Pancreas (tissue), 10 donors: ENCODE results near the gene CD3G. TPM values are rescaled to one million over a fixed set of nuclear protein-coding genes. Genes with fewer than 3 reads are reported as not detected.
A peak's percentile ranks its signal among the peaks of the same experiment; 100 is the strongest.

Experiments
- ATAC-seq, 4 donors: fragments of 200-7000 bp; cut with Tn5 transposase; one replicate each; pipeline versions ENCODE4 v1.8.0 to v1.9.1; 2020; ENCODE audit warnings: mild to moderate bottlenecking in 4 of 4, moderate library complexity in 4 of 4
- DNase-seq, 6 donors: peaks; one replicate each; pipeline ENCODE4 v3.0.0-alpha.2; 2020
- FAIRE-seq: peaks from 2 replicates; lab custom pipeline; 2012; peaks lifted over from hg19 to GRCh38; lab: Jason Lieb, UNC
- H3K27ac ChIP-seq, 4 donors: fragments of 200-600 bp; sonication (generic); 1 replicate in 3 of 4; 2 replicates in 1 of 4; pipeline versions ENCODE4 v1.5.0 to v1.8.0; 2020
- H3K27me3 ChIP-seq, 4 donors: fragments of 200-600 bp; one replicate each; pipeline ENCODE4 v1.8.0; 2021
- H3K36me3 ChIP-seq, 3 donors: fragments of 200-600 bp; sonication (generic) in 1 of 3; one replicate each; pipeline versions ENCODE4 v1.5.0 to v1.8.0; 2020 to 2021
- H3K4me1 ChIP-seq, 3 donors: fragments of 200-600 bp; one replicate each; pipeline ENCODE4 v1.8.0; 2021
- H3K4me3 ChIP-seq, 4 donors: fragments of 200-600 bp; sonication (generic) in 2 of 4; one replicate each; pipeline versions ENCODE4 v1.5.0 to v1.8.0; 2020 to 2021
- H3K9me3 ChIP-seq, 4 donors: fragments of 200-600 bp; one replicate each; pipeline ENCODE4 v1.8.0; 2021
- CTCF ChIP-seq, 4 donors: fragments of 200-600 bp; sonication (generic) in 3 of 4; IDR thresholded peaks; one replicate each; pipeline versions ENCODE4 v1.5.0 to v1.8.0; 2021; ENCODE audit warnings: antibody characterized with exemption in 4 of 4
- WGBS, 2 donors: extraction: QIAGEN DNeasy Blood & Tissue Kit; methylation state at CpG; one replicate each; pipeline ENCODE4 v1.1.7; 2013; 5-methylcytosine and 5-hydroxymethylcytosine counted together
- intact Hi-C, 3 donors: fragments of 100-400 bp; cut with DNase I; formaldehyde crosslinking; loops; one replicate each; pipeline versions ENCODE4 v1.11.1 to v1.14.2; 2022
- polyA plus RNA-seq, 2 donors: library from polyadenylated mRNA; stranded (reverse); fragments of 200-250 nt; gene quantifications; one replicate each; pipeline ENCODE4 v1.2.3, GENCODE V29; 2013
- total RNA-seq, 6 donors: library from RNA; stranded (reverse); fragmentation: NEBNext Ultra II Directional in 4 of 6; extraction: Animal tissue kit (Norgen Biotek cat#: 25700) in 4 of 6; gene quantifications; one replicate each; pipeline versions ENCODE4 v1.2.1 to v1.2.4, GENCODE V29; 2021 to 2023
- donor health status: healthy with polysubstance abuse.
- donor health status: DM: no; HTN: no; CAD: no; lungs with moderate emphysema.
- donor health status: DM: no; HTN: no; CAD: no.
- donor health status: control.
- donor health status: control.
- donor health status: Bipolar disorder and iron deficiency.
- donor health status: DM: yes; HTN: yes; CAD: no.
- donor health status: DM: no; HTN: no; CAD: no.
- donor health status: DM: no; HTN: no; CAD: no.
- donor health status: DM: yes; HTN: yes; CAD: no.

Gene CD3G
- total RNA-seq, result under 1 TPM; 0.08 to 0.92 (median 0.52) TPM
- polyA plus RNA-seq, result under 1 TPM in 1 of 2 donors, not detected in 1; 0.04 TPM

DNA sequence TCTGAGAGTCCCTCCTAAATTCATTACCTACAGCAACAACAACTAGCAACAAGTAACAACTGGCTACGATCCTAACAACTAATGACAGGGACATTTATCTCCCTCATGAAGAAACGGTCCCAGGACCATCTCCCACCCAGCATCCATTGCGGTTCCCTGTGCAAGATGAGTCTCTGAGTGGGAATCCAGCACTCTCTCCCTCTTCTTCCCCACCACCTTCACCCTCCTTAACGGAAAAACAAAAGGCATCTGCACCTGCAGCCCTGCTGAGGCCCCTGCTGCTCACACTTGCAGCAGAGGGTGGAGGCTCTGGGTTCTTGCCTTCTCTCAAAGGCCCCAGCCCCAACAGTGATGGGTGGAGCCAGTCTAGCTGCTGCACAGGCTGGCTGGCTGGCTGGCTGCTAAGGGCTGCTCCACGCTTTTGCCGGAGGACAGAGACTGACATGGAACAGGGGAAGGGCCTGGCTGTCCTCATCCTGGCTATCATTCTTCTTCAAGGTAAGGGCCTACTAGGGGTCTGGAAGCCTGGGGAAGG is at the start of gene CD3G:
TSS of gene CD3G (plus strand) at position 364 of the 535 bp plus-strand sequence. CDS start at position 444, 80 bp downstream.
- Histone ChIP-seq H3K36me3 (no peaks in the 10 kb centered on the region), H3K9me3 (no peaks in the 10 kb centered on the region), H3K27me3 (no peaks in the 10 kb centered on the region), H3K4me3 (no peak within 1 kb of the TSS), H3K4me1 (no peaks in the 10 kb centered on the region), H3K27ac (no peak within 1 kb of the TSS)
- TF ChIP-seq CTCF (IDR thresholded peaks at IDR 0.05), result no peak
- FAIRE-seq (no peak), ATAC-seq (no peak), DNase-seq (no peak)
- 73 to 78% methylated on average over 6 of the region's 6 CpGs for WGBS, 2 donors
- intact Hi-C loops, result no loop called here

GRCh38 chr11:118295199-118295598 is 48.9 kb upstream of the CD3G start:
- H3K4me1 ChIP-seq, result no peaks in the 10 kb centered on the region
- 71 to 73% methylated on average over 5 of the region's 5 CpGs for WGBS, 2 donors
- H3K36me3 ChIP-seq, result no peaks in the 10 kb centered on the region
- H3K27me3 ChIP-seq, result peaks cover 0 to 7% (median 0%) of the 10 kb centered on the region in 4 donors
- intact Hi-C loops, result loop anchor here in 1 of 3 donors (10.0 kb wide), 1 partner anchor 190 kb away; no protein-coding TSS in a partner anchor
- H3K27ac ChIP-seq, result no peak overlapping the region
- H3K4me3 ChIP-seq, result no peak overlapping the region
- ATAC-seq, result no peak
- no peaks in the 10 kb centered on the region for H3K9me3 ChIP-seq
- no peak for DNase-seq
- no peak for FAIRE-seq
- no peak for TF ChIP-seq CTCF (IDR thresholded peaks at IDR 0.05)

GRCh38 chr11:118295815-118296454 is 48.2 kb upstream of the CD3G start:
- H3K36me3 ChIP-seq, result no peaks in the 10 kb centered on the region
- no peak overlapping the region for H3K4me3 ChIP-seq
- peaks cover 0 to 7% (median 0%) of the 10 kb centered on the region in 4 donors for H3K27me3 ChIP-seq
- H3K27ac ChIP-seq, result no peak overlapping the region
- TF ChIP-seq CTCF (IDR thresholded peaks at IDR 0.05), result peak; percentile 18 to 43 (median 34)
- DNase-seq (peak in 1 of 6 donors; percentile 40), ATAC-seq (peak; percentile 64 to 80 (median 78)), FAIRE-seq (no peak)
- H3K9me3 ChIP-seq, result no peaks in the 10 kb centered on the region
- intact Hi-C loops, result loop anchor here in 1 of 3 donors (10.0 kb wide), 1 partner anchor 189 kb away; no protein-coding TSS in a partner anchor
- H3K4me1 ChIP-seq, result no peaks in the 10 kb centered on the region
- WGBS, 2 donors, result 26 to 32% methylated on average over 3 of the region's 3 CpGs

DNA sequence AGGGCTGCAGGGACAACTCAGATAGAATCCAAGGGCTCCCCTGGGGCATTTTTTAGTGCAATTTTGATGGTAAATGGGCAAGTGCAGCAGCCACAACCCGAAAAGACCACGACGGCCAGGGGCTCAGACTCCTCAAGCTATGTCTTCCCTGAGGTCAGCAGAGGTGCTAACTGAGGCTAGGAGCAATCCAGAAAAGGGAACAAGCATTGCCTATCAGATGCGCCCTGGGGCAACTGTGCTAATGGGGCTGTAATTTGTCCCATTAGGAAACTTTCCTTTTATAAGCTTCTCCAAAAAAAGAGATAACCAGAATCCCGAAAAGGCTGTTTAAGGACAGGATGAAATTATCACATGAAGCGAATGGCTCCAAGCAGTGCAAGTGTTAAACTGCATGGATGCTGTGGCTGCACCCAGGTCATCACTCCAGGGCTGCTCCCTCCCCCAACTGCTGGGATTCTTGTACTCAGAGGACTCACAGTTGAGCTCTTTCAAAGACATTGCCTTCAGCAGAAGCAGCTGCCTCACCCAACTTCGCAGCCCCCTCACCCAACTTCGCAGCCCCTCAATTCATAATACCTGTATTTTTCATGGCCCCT is 42.4 kb upstream of the CD3G start:
- no peaks in the 10 kb centered on the region for H3K9me3 ChIP-seq
- DNase-seq (no peak), ATAC-seq (no peak), FAIRE-seq (no peak)
- TF ChIP-seq CTCF (IDR thresholded peaks at IDR 0.05), result no peak
- H3K27ac ChIP-seq, result no peak overlapping the region
- 42 to 53% methylated on average over 8 of the region's 8 CpGs for WGBS, 2 donors
- H3K4me1 ChIP-seq, result no peaks in the 10 kb centered on the region
- no peaks in the 10 kb centered on the region for H3K36me3 ChIP-seq
- H3K27me3 ChIP-seq, result no peaks in the 10 kb centered on the region
- intact Hi-C loops, result loop anchor here in 1 of 3 donors (5.0 kb wide), 2 partner anchors 51 to 104 kb away; no protein-coding TSS in a partner anchor
- no peak overlapping the region for H3K4me3 ChIP-seq
